ENCODE measurements around the gene TRNP1. TPM values are rescaled to one million over a fixed set of nuclear protein-coding genes. Genes with fewer than 3 reads are reported as not detected.

TRNP1 gene
- total RNA-seq, 2 donors from 2014 or later, result 14.3 to 21.2 TPM

- H3K27ac ChIP-seq (ENCODE audit: low read depth, low read length), result no peak overlapping the region
- no peaks in the 10 kb centered on the region for H3K36me3 ChIP-seq (ENCODE audit: control insufficient read depth, insufficient read depth, low read length)
- no peaks in the 10 kb centered on the region for H3K27me3 ChIP-seq (ENCODE audit: control insufficient read depth, insufficient read depth, low read length, poor library complexity, severe bottlenecking)
- Mint-ChIP-seq H3K9me3 (no peaks in the 10 kb centered on the region), H3K27ac (peak overlapping the region; percentile 87), H3K36me3 (ENCODE audit: low read depth) (no peaks in the 10 kb centered on the region), H3K27me3 (ENCODE audit: insufficient read depth) (no peaks in the 10 kb centered on the region), H3K4me1 (peaks cover 34% of the 10 kb centered on the region), H3K4me3 (peak overlapping the region; percentile 74)
- H3K9me3 ChIP-seq (ENCODE audit: control insufficient read depth, low read length), result no peaks in the 10 kb centered on the region
- peak overlapping the region; percentile 92 for H3K4me3 ChIP-seq (ENCODE audit: low read length)
- H3K9ac ChIP-seq (ENCODE audit: extremely low read depth, low read length, poor library complexity, severe bottlenecking), result peak overlapping the region; percentile 61
- no peak for DNase-seq
- peaks cover 19% of the 10 kb centered on the region for H3K4me1 ChIP-seq (ENCODE audit: control insufficient read depth, insufficient read depth, low read length)
- TF ChIP-seq CTCF (conservative IDR thresholded peaks at IDR 0.05), result no peak
- WGBS, 2 experiments (ENCODE audit: insufficient coverage in 1 of 2, insufficient read length in 1 of 2), result 9% methylated on average over 4 to 24 of the region's 24 CpGs
Measured at GRCh38 chr1:27011976-27012563, 18.6 kb downstream of the TRNP1 start.

GRCh38 chr1:27015260-27015659 is 21.8 kb downstream of the TRNP1 start:
- Mint-ChIP-seq H3K9me3 (no peaks in the 10 kb centered on the region), H3K36me3 (ENCODE audit: low read depth) (no peaks in the 10 kb centered on the region), H3K27me3 (ENCODE audit: insufficient read depth) (no peaks in the 10 kb centered on the region), H3K27ac (no peak overlapping the region), H3K4me1 (peaks cover 16% of the 10 kb centered on the region), H3K4me3 (no peak overlapping the region)
- Histone ChIP-seq H3K4me3 (ENCODE audit: low read length) (no peak overlapping the region), H3K9me3 (ENCODE audit: control insufficient read depth, low read length) (no peaks in the 10 kb centered on the region), H3K4me1 (ENCODE audit: control insufficient read depth, insufficient read depth, low read length) (peaks cover 10% of the 10 kb centered on the region), H3K9ac (ENCODE audit: extremely low read depth, low read length, poor library complexity, severe bottlenecking) (no peak overlapping the region), H3K27ac (ENCODE audit: low read depth, low read length) (no peak overlapping the region), H3K36me3 (ENCODE audit: control insufficient read depth, insufficient read depth, low read length) (no peaks in the 10 kb centered on the region), H3K27me3 (ENCODE audit: control insufficient read depth, insufficient read depth, low read length, poor library complexity, severe bottlenecking) (no peaks in the 10 kb centered on the region)
- DNase-seq, result peak; percentile 46
- no peak for TF ChIP-seq CTCF (conservative IDR thresholded peaks at IDR 0.05)
- WGBS, 2 experiments (ENCODE audit: insufficient coverage in 1 of 2, insufficient read length in 1 of 2), result 55 to 75% methylated on average over 2 to 3 of the region's 3 CpGs

GRCh38 chr1:27016376-27016775 is 22.9 kb downstream of the TRNP1 start:
- Mint-ChIP-seq H3K4me3 (no peak overlapping the region), H3K9me3 (no peaks in the 10 kb centered on the region), H3K27me3 (ENCODE audit: insufficient read depth) (no peaks in the 10 kb centered on the region), H3K36me3 (ENCODE audit: low read depth) (no peaks in the 10 kb centered on the region), H3K4me1 (peaks cover 11% of the 10 kb centered on the region), H3K27ac (no peak overlapping the region)
- no peak overlapping the region for H3K9ac ChIP-seq (ENCODE audit: extremely low read depth, low read length, poor library complexity, severe bottlenecking)
- no peak overlapping the region for H3K27ac ChIP-seq (ENCODE audit: low read depth, low read length)
- no peak for DNase-seq
- H3K4me3 ChIP-seq (ENCODE audit: low read length), result no peak overlapping the region
- peaks cover 1% of the 10 kb centered on the region for H3K4me1 ChIP-seq (ENCODE audit: control insufficient read depth, insufficient read depth, low read length)
- TF ChIP-seq CTCF (conservative IDR thresholded peaks at IDR 0.05), result no peak
- no peaks in the 10 kb centered on the region for H3K36me3 ChIP-seq (ENCODE audit: control insufficient read depth, insufficient read depth, low read length)
- 93% methylated on average over 1 of the region's 1 CpG; no CpG with 5 or more reads in 1 of the 2 experiments for WGBS, 2 experiments (ENCODE audit: insufficient coverage in 1 of 2, insufficient read length in 1 of 2)
- H3K27me3 ChIP-seq (ENCODE audit: control insufficient read depth, insufficient read depth, low read length, poor library complexity, severe bottlenecking), result no peaks in the 10 kb centered on the region
- H3K9me3 ChIP-seq (ENCODE audit: control insufficient read depth, low read length), result no peaks in the 10 kb centered on the region

All from endodermal cell (in vitro differentiated cells).